Esophagus muscularis mucosa (tissue), 4 donors: ENCODE results near the gene GSG1L. TPM values are rescaled to one million over a fixed set of nuclear protein-coding genes. Genes with fewer than 3 reads are reported as not detected.

Experiments
- DNase-seq: peaks from one replicate; pipeline ENCODE4 v3.0.0-alpha.2; 2017; ENCODE audit errors: extremely low spot score
- H3K27ac ChIP-seq, 4 donors: fragments of 200-600 bp; sonication (generic); replicated peaks in 1 of 4; 1 replicate in 3 of 4; 2 replicates in 1 of 4; pipeline ENCODE4 v1.5.1; 2016 to 2019; ENCODE audit warnings: mild to moderate bottlenecking in 1 of 4
- H3K27me3 ChIP-seq, 4 donors: fragments of 200-600 bp; sonication (generic); one replicate each; pipeline versions ENCODE4 v1.5.1 to v1.6.0; 2016 to 2019
- H3K36me3 ChIP-seq, 4 donors: fragments of 200-600 bp; sonication (generic); one replicate each; pipeline ENCODE4 v1.5.1; 2016 to 2019
- H3K4me1 ChIP-seq, 4 donors: fragments of 200-600 bp; sonication (generic); one replicate each; pipeline ENCODE4 v1.5.1; 2016 to 2019
- H3K4me3 ChIP-seq, 4 donors: fragments of 200-600 bp; sonication (generic); 1 replicate in 2 of 4; 2 replicates in 2 of 4; pipeline ENCODE4 v1.5.1; 2016 to 2019; ENCODE audit warnings: mild to moderate bottlenecking in 4 of 4, moderate library complexity in 1 of 4
- H3K9me3 ChIP-seq, 4 donors: fragments of 200-600 bp; sonication (generic); 1 replicate in 3 of 4; 2 replicates in 1 of 4; pipeline ENCODE4 v1.5.1; 2016 to 2019
- CTCF ChIP-seq, 3 experiments: fragments of 200-600 bp in 2 of 3; fragments of 450-650 bp in 1 of 3; sonication (generic) in 2 of 3; IDR thresholded peaks; one replicate each; pipeline ENCODE4 v1.5.1; 2017 to 2019; ENCODE audit warnings: antibody characterized with exemption in 3 of 3, mild to moderate bottlenecking in 2 of 3, moderate library complexity in 1 of 3
- EP300 ChIP-seq: sonication (generic); formaldehyde crosslinking; IDR thresholded peaks from one replicate; pipeline ENCODE4 v1.6.1; 2017; ENCODE audit warnings: antibody characterized with exemption
- POLR2A ChIP-seq: fragments of 450-650 bp; IDR thresholded peaks from one replicate; pipeline ENCODE4 v1.6.1; 2017; ENCODE audit warnings: antibody characterized with exemption, moderate library complexity, mild to moderate bottlenecking, low read depth
- POLR2AphosphoS5 ChIP-seq, 2 donors: sonication (generic); formaldehyde crosslinking; IDR thresholded peaks; one replicate each; pipeline ENCODE4 v1.6.1; 2017; ENCODE audit warnings: antibody characterized with exemption in 2 of 2
- WGBS: methylation state at CpG from one replicate; pipeline ENCODE4 v1.1.5; 2018; 5-methylcytosine and 5-hydroxymethylcytosine counted together
- intact Hi-C: fragments of 100-400 bp; cut with DNase I; formaldehyde crosslinking; loops from one replicate; pipeline ENCODE4 v1.15.1; 2023
- total RNA-seq, 4 donors: library from RNA; depleted of rRNA; stranded (reverse); fragments of >200 nt; gene quantifications; one replicate each; pipeline versions ENCODE4 v1.1.0 to v1.2.1, GENCODE V29; 2016

Gene GSG1L
- total RNA-seq, 4 donors from 2014 or later, result 0.19 to 0.83 TPM; not detected in 2

DNA sequence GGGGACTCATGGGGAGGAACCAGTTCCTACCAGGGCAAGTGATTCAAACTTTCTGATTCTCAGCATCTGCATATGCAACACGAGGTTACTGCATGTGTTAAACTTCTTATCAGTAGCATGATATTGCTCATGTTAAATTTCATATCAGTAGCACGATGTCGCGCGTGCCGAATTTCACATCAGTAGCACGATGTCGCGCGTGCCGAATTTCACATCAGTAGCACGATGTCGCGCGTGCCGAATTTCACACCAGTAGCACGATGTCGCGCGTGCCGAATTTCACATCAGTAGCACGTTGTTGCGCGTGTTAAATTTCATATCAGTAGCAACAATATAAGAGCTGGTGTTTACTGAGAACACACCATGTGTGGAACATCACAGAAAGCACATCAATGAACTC, 221.6 kb downstream of the GSG1L start:
- no peak for DNase-seq
- peaks cover 0 to 10% (median 2%) of the 10 kb centered on the region in 4 donors for H3K9me3 ChIP-seq
- no peak overlapping the region for H3K4me3 ChIP-seq
- intact Hi-C loops, result no loop called here
- no peak overlapping the region for H3K27ac ChIP-seq
- H3K27me3 ChIP-seq, result peaks cover 0 to 46% (median 0%) of the 10 kb centered on the region in 4 donors
- WGBS, result 85% methylated on average over 24 of the region's 24 CpGs
- no peak for TF ChIP-seq CTCF (IDR thresholded peaks at IDR 0.05)
- TF ChIP-seq EP300, result no peak
- no peak for TF ChIP-seq POLR2AphosphoS5 (IDR thresholded peaks at IDR 0.05)
- TF ChIP-seq POLR2A, result no peak
- H3K36me3 ChIP-seq, result no peaks in the 10 kb centered on the region
- no peaks in the 10 kb centered on the region for H3K4me1 ChIP-seq

DNA sequence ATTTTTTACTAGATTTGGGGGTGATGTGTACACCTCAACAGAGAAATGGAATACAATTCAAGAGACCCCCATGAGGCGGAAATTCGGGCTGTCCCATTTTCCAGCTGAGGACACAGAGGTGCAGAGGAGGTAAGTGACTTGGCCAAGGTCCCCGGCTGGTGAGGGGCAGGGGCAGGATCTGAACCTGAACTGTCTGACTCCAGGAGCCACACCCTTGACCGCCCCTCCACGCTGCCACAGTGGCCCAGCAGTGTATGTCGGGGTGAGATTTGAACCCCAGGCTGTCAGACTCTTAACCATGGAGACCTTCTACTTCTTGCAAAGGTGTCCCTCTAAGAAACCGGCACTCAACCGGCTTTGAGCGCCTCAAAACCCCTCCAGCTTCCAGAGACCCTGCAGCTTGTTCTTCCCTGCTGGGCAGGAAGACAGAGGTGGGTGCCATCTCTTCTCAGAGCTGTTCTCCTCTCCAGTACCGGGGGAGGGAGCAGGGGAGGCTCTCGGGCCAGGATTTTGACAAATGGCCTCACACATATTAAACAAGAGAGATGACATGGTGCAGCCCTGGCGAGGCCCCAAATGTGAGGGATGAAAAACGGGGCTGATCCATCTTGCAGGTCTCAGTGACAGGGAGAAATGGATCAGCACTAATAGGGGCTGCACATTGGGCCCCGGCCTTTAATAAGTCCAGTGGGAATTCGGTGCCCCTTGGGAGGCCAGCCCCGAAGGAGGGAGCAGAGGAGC, 222.3 kb downstream of the GSG1L start:
- H3K4me3 ChIP-seq, result no peak overlapping the region
- H3K27me3 ChIP-seq, result peaks cover 0 to 47% (median 0%) of the 10 kb centered on the region in 4 donors
- no peak overlapping the region for H3K27ac ChIP-seq
- intact Hi-C loops, result no loop called here
- H3K4me1 ChIP-seq, result no peaks in the 10 kb centered on the region
- WGBS, result 66% methylated on average over 14 of the region's 16 CpGs
- no peak for DNase-seq
- H3K9me3 ChIP-seq, result peaks cover 0 to 9% (median 4%) of the 10 kb centered on the region in 4 donors
- TF ChIP-seq CTCF (IDR thresholded peaks at IDR 0.05) (no peak), POLR2A (no peak), EP300 (no peak), POLR2AphosphoS5 (IDR thresholded peaks at IDR 0.05) (no peak)
- H3K36me3 ChIP-seq, result no peaks in the 10 kb centered on the region

DNA sequence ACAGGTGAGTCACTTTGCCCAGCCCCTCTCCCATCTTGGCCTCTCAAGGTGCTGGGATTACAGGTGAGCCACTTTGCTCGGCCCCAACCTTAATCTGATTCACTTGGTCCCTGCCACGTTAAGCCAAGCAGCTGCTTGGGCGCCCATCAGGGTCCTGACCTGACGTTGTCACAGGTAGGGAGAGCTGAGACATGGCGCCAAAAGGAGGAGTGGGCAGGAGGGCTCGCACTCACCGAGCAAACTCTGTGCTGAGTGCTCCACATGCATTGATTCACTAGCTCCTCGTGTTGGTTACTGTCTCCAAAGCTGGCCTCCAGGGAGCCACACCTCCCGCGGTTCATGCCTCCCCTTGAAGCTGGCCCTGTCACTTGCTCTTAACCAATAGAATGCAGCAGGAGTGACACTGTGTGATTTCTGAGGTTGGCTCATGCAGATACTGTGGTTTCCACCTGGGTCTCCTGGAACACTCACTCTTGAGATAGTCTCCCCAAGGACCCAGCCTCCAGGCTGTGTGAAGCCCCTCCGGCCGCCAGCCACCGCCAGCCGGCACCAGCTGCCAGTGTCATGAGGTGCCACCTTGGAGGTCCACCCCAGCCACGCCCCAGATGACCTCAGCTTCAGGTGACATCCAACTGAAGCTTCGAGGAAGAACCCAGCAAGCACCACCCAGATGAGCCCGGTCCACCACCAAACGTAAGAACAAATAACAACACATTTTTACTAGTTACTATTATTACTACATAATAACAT, 223.0 kb downstream of the GSG1L start:
- H3K27ac ChIP-seq, result no peak overlapping the region
- no peak for DNase-seq
- no peak for TF ChIP-seq CTCF (IDR thresholded peaks at IDR 0.05)
- no peak for TF ChIP-seq POLR2A
- TF ChIP-seq EP300, result no peak
- TF ChIP-seq POLR2AphosphoS5 (IDR thresholded peaks at IDR 0.05), result no peak

GRCh38 chr16:27839419-27839818, 224.1 kb downstream of the GSG1L start:
- no peak overlapping the region for H3K27ac ChIP-seq
- TF ChIP-seq CTCF (IDR thresholded peaks at IDR 0.05) (no peak), POLR2A (no peak), EP300 (no peak), POLR2AphosphoS5 (IDR thresholded peaks at IDR 0.05) (no peak)
- H3K36me3 ChIP-seq, result no peaks in the 10 kb centered on the region
- intact Hi-C loops, result no loop called here
- H3K4me3 ChIP-seq, result no peak overlapping the region
- H3K4me1 ChIP-seq, result no peaks in the 10 kb centered on the region
- no peak for DNase-seq
- WGBS, result 85% methylated on average over 2 of the region's 2 CpGs
- H3K9me3 ChIP-seq, result peaks cover 0 to 5% (median 0%) of the 10 kb centered on the region in 4 donors
- peaks cover 0 to 40% (median 0%) of the 10 kb centered on the region in 4 donors for H3K27me3 ChIP-seq

More for the DNA sequence above, 223.0 kb downstream of the GSG1L start:
- WGBS, result 82% methylated on average over 11 of the region's 18 CpGs
- Histone ChIP-seq H3K4me3 (no peak overlapping the region), H3K36me3 (no peaks in the 10 kb centered on the region), H3K9me3 (peaks cover 0 to 5% (median under 1%) of the 10 kb centered on the region in 4 donors), H3K27me3 (peaks cover 0 to 47% (median 0%) of the 10 kb centered on the region in 4 donors), H3K4me1 (no peaks in the 10 kb centered on the region)
- intact Hi-C loops, result no loop called here
